Activated T-cell treated with anti-CD3 and anti-CD28 coated beads for 1 hour (primary cell): ENCODE results near the gene SRSF7.
"Not testable (repeated sequence)": the region's sequence is repeated elsewhere in the genome, so short reads cannot be mapped to it uniquely, and the experiment has no call there.

ENCODE experiments used
- DNase-seq: peaks from one replicate; pipeline ENCODE4 v3.0.0-alpha.2; 2020; ENCODE audit warnings: low read depth

Gene SRSF7

GRCh38 chr2:38754049-38754448 is 2.9 kb upstream of the SRSF7 start:
- DNase-seq: no peak

- DNase-seq: no peak
Observed at GRCh38 chr2:38751596-38752410, 642 bp upstream of the SRSF7 start.

GRCh38 chr2:38750011-38750890 is 910 bp downstream of the SRSF7 start:
- peak; percentile 41 for DNase-seq

GRCh38 chr2:38748943-38749804 is 2.0 kb downstream of the SRSF7 start:
- DNase-seq: no peak

GRCh38 chr2:38748391-38748790 is 2.8 kb downstream of the SRSF7 start:
- no peak for DNase-seq

- no peak for DNase-seq
Observed at GRCh38 chr2:38747819-38748218, 3.3 kb downstream of the SRSF7 start.

- DNase-seq: no peak
Observed at GRCh38 chr2:38747007-38747424, 4.1 kb downstream of the SRSF7 start.

GRCh38 chr2:38745267-38745666 is 5.9 kb downstream of the SRSF7 start:
- no peak for DNase-seq

- no peak for DNase-seq
Observed at GRCh38 chr2:38744399-38744780, 6.8 kb downstream of the SRSF7 start.

- no peak for DNase-seq
Observed at GRCh38 chr2:38743672-38744398, 7.3 kb downstream of the SRSF7 start.

- DNase-seq: no peak
Observed at GRCh38 chr2:38742797-38743559, 8.2 kb downstream of the SRSF7 start.

GRCh38 chr2:38740851-38741731 is 10.1 kb downstream of the SRSF7 start:
- no peak for DNase-seq

GRCh38 chr2:38739524-38739923 is 11.6 kb downstream of the SRSF7 start:
- DNase-seq: no peak

GRCh38 chr2:38737925-38738324 is 13.2 kb downstream of the SRSF7 start:
- no peak for DNase-seq

GRCh38 chr2:38737000-38737698 is 14.0 kb downstream of the SRSF7 start:
- DNase-seq: not testable (repeated sequence)

GRCh38 chr2:38735999-38736320 is 15.2 kb downstream of the SRSF7 start:
- no peak for DNase-seq

- DNase-seq: no peak
Observed at GRCh38 chr2:38734299-38735058, 16.7 kb downstream of the SRSF7 start.

GRCh38 chr2:38733300-38733971 is 17.7 kb downstream of the SRSF7 start:
- DNase-seq: no peak
